Measurements from ENCODE around the gene MMP24. TPM values are rescaled to one million over a fixed set of nuclear protein-coding genes. Genes with fewer than 3 reads are reported as not detected.

The MMP24 gene
- total and polyA plus RNA-seq, 2 of the 13 experiments (the other 11 are each of a cell fraction or from before 2014, with no cell fraction given): 0.29 to 0.35 TPM

- TF ChIP-seq KIAA2018 (CRISPR knock-in tag; IDR thresholded peaks at IDR 0.05; ENCODE audit: borderline replicate concordance): no peak
- peak; percentile 98 for TF ChIP-seq ZNF883 (CRISPR knock-in tag; IDR thresholded peaks at IDR 0.05; ENCODE audit: not compliant biosample characterization)
- peak; percentile 81; the same call in 1 of the 2 replicates for TF ChIP-seq ZNF275 (CRISPR knock-in tag; IDR thresholded peaks at IDR 0.05; ENCODE audit: borderline replicate concordance)
- TF ChIP-seq HNRNPH1 (optimal IDR thresholded peaks at IDR 0.05; ENCODE audit: low read depth, low read length): no peak
- TF ChIP-seq ZNF20 (CRISPR knock-in tag; IDR thresholded peaks at IDR 0.05): 0 out of 2 replicates have a peak, but pooled peaks have one; percentile 65
- TF ChIP-seq RAD51 (IDR thresholded peaks at IDR 0.05; ENCODE audit: borderline replicate concordance): no peak
- TF ChIP-seq ZNF460 (CRISPR knock-in tag; IDR thresholded peaks at IDR 0.05; ENCODE audit: borderline replicate concordance): no peak
- no peak for TF ChIP-seq NFRKB (IDR thresholded peaks at IDR 0.05)
- TF ChIP-seq ZNF589 (CRISPR knock-in tag; conservative IDR thresholded peaks at IDR 0.05): peak; percentile 77; the same call in 1 of the 2 replicates
- TF ChIP-seq MTA3 (CRISPR knock-in tag; IDR thresholded peaks at IDR 0.05): 0 out of 2 replicates have a peak, but pooled peaks have one; percentile 65
- no peak; the same call in 1 of the 2 replicates for TF ChIP-seq ZNF780A (CRISPR knock-in tag; IDR thresholded peaks at IDR 0.05)
- no peak for TF ChIP-seq U2AF2 (IDR thresholded peaks at IDR 0.05; ENCODE audit: low read depth, low read length)
These were observed 593 bp downstream of the MMP24 start (continued) for GRCh38 chr20:35226884-35227681.

Data from HepG2 (cell line).